Measurements from ENCODE around the gene SDK2.

Gene SDK2

GRCh38 chr17:73605444-73605843 lies 38.8 kb downstream of the SDK2 start:
- no peak for DNase-seq

- no peak for DNase-seq
These were observed 39.8 kb downstream of the SDK2 start for GRCh38 chr17:73604476-73604875.

- DNase-seq: no peak
These were observed 40.3 kb downstream of the SDK2 start for GRCh38 chr17:73603971-73604370.

- no peak for DNase-seq
These were observed 44.0 kb downstream of the SDK2 start for GRCh38 chr17:73600103-73600871.

GRCh38 chr17:73599599-73599998 lies 44.6 kb downstream of the SDK2 start:
- DNase-seq: no peak

- DNase-seq: no peak
These were observed 46.0 kb downstream of the SDK2 start for GRCh38 chr17:73598212-73598611.

GRCh38 chr17:73595931-73596330 lies 48.3 kb downstream of the SDK2 start:
- no peak for DNase-seq

- no peak for DNase-seq
These were observed 48.8 kb downstream of the SDK2 start for GRCh38 chr17:73595479-73595878.

- DNase-seq: no peak
These were observed 49.2 kb downstream of the SDK2 start for GRCh38 chr17:73595068-73595467.

GRCh38 chr17:73594598-73594997 lies 49.6 kb downstream of the SDK2 start:
- no peak for DNase-seq

GRCh38 chr17:73594025-73594424 lies 50.2 kb downstream of the SDK2 start:
- no peak for DNase-seq

GRCh38 chr17:73593249-73593965 lies 50.8 kb downstream of the SDK2 start:
- DNase-seq: no peak

- no peak for DNase-seq
These were observed 51.7 kb downstream of the SDK2 start for GRCh38 chr17:73592501-73592961.

- DNase-seq: no peak
These were observed 52.2 kb downstream of the SDK2 start for GRCh38 chr17:73592079-73592415.

GRCh38 chr17:73591296-73592078 lies 52.8 kb downstream of the SDK2 start:
- DNase-seq: peak; percentile 77

- no peak for DNase-seq
These were observed 54.8 kb downstream of the SDK2 start for GRCh38 chr17:73589363-73589980.

- DNase-seq: no peak
These were observed 55.4 kb downstream of the SDK2 start for GRCh38 chr17:73588891-73589290.

- DNase-seq: no peak
These were observed 55.9 kb downstream of the SDK2 start for GRCh38 chr17:73588301-73588846.

- DNase-seq: no peak
These were observed 57.2 kb downstream of the SDK2 start for GRCh38 chr17:73586921-73587602.

- no peak for DNase-seq
These were observed 57.9 kb downstream of the SDK2 start for GRCh38 chr17:73586275-73586832.

- DNase-seq: no peak
These were observed 58.7 kb downstream of the SDK2 start for GRCh38 chr17:73585583-73585982.

- DNase-seq: no peak
These were observed 59.3 kb downstream of the SDK2 start for GRCh38 chr17:73584987-73585386.
